HG03159 (cell line): ENCODE measurements around the gene THSD7B.
"Not testable (repeated sequence)": the region's sequence is repeated elsewhere in the genome, so short reads cannot be mapped to it uniquely, and the experiment has no call there.

Experiments used
- ATAC-seq: cut with Tn5 transposase; IDR thresholded peaks from one replicate; pipeline ENCODE4 v1.9.1; 2021; ENCODE audit warnings: mild to moderate bottlenecking, moderate library complexity; ENCODE audit not compliant: unreplicated experiment

THSD7B gene

GRCh38 chr2:137655814-137656213 is 890.5 kb downstream of the THSD7B start:
- no peak for ATAC-seq

- no peak for ATAC-seq
Measured at GRCh38 chr2:137658433-137658832, 893.1 kb downstream of the THSD7B start.

GRCh38 chr2:137659616-137660015 is 894.3 kb downstream of the THSD7B start:
- no peak for ATAC-seq

- no peak for ATAC-seq
Measured at GRCh38 chr2:137670111-137670510, 904.8 kb downstream of the THSD7B start.

- ATAC-seq, result no peak
Measured at GRCh38 chr2:137672989-137673552, 907.7 kb downstream of the THSD7B start.

- ATAC-seq, result no peak
Measured at GRCh38 chr2:137674991-137675390, 909.6 kb downstream of the THSD7B start.

GRCh38 chr2:137675584-137676327 is 910.4 kb downstream of the THSD7B start:
- ATAC-seq, result no peak

GRCh38 chr2:137676346-137676745 is 911.0 kb downstream of the THSD7B start:
- ATAC-seq, result no peak

- no peak for ATAC-seq
Measured at GRCh38 chr2:137677466-137677865, 912.1 kb downstream of the THSD7B start.

- no peak for ATAC-seq
Measured at GRCh38 chr2:137689549-137689948, 924.2 kb downstream of the THSD7B start.

- ATAC-seq, result no peak
Measured at GRCh38 chr2:137693534-137693933, 928.2 kb downstream of the THSD7B start.

GRCh38 chr2:137696916-137697315 is 931.6 kb downstream of the THSD7B start:
- no peak for ATAC-seq

GRCh38 chr2:137700250-137700649 is 934.9 kb downstream of the THSD7B start:
- ATAC-seq, result not testable (repeated sequence)

- ATAC-seq, result no peak
Measured at GRCh38 chr2:137700681-137701080, 935.3 kb downstream of the THSD7B start.

GRCh38 chr2:137705296-137705695 is 940.0 kb downstream of the THSD7B start:
- no peak for ATAC-seq

- no peak for ATAC-seq
Measured at GRCh38 chr2:137706786-137707613, 941.7 kb downstream of the THSD7B start.

GRCh38 chr2:137708311-137708710 is 943.0 kb downstream of the THSD7B start:
- no peak for ATAC-seq

GRCh38 chr2:137715731-137716191 is 950.4 kb downstream of the THSD7B start:
- ATAC-seq, result no peak

GRCh38 chr2:137718786-137719185 is 953.4 kb downstream of the THSD7B start:
- ATAC-seq, result no peak

GRCh38 chr2:137721733-137722132 is 956.4 kb downstream of the THSD7B start:
- no peak for ATAC-seq

GRCh38 chr2:137724912-137725311 is 959.6 kb downstream of the THSD7B start:
- ATAC-seq, result no peak
